Type B pancreatic cell (in vitro differentiated cells): ENCODE results near the gene TAF5. TPM values are rescaled to one million over a fixed set of nuclear protein-coding genes. Genes with fewer than 3 reads are reported as not detected.

ENCODE experiments used
- DNase-seq: peaks from one replicate; pipeline ENCODE4 v3.0.0; 2021; ENCODE audit warnings: mixed read lengths; ENCODE audit not compliant: unreplicated experiment; ENCODE audit errors: extremely low spot score
- H3K27ac Mint-ChIP-seq: 2 replicates; pipeline ENCODE4 v1.8.0; 2021; ENCODE audit warnings: mild to moderate bottlenecking, mixed read lengths
- H3K27me3 Mint-ChIP-seq: 2 replicates; pipeline ENCODE4 v1.8.0; 2021; ENCODE audit warnings: mixed read lengths
- H3K36me3 Mint-ChIP-seq: 2 replicates; pipeline ENCODE4 v1.8.0; 2021; ENCODE audit warnings: mixed read lengths
- H3K4me1 Mint-ChIP-seq: one replicate; pipeline ENCODE4 v1.8.0; 2021; ENCODE audit warnings: mixed read lengths; ENCODE audit not compliant: unreplicated experiment
- H3K4me3 Mint-ChIP-seq: 2 replicates; pipeline ENCODE4 v1.8.0; 2021; ENCODE audit warnings: mild to moderate bottlenecking, mixed read lengths
- H3K9me3 Mint-ChIP-seq: 2 replicates; pipeline ENCODE4 v1.8.0; 2021; ENCODE audit warnings: mixed read lengths
- total RNA-seq: library from RNA; stranded (reverse); gene quantifications from 2 replicates; pipeline ENCODE4 v1.2.1, GENCODE V29; 2021; ENCODE audit warnings: low replicate concordance
- TF ChIP-seq, protein P1 (sequence below): fragments of 200-600 bp; sonication (generic); conservative IDR thresholded peaks from 2 replicates; pipeline ENCODE4 v1.5.0; 2021; ENCODE audit warnings: antibody characterized with exemption, mild to moderate bottlenecking

TAF5 gene
- total RNA-seq, 1 donor from 2014 or later = 10.0 TPM

- peaks cover 6% of the 10 kb centered on the region for H3K9me3 Mint-ChIP-seq
- H3K4me1 Mint-ChIP-seq = peaks cover 13% of the 10 kb centered on the region
- H3K36me3 Mint-ChIP-seq = peaks cover 6% of the 10 kb centered on the region
- H3K4me3 Mint-ChIP-seq = peak overlapping the region; percentile 94
- peak overlapping the region; percentile 89 for H3K27ac Mint-ChIP-seq
- DNase-seq = peak; percentile 4
- H3K27me3 Mint-ChIP-seq = no peaks in the 10 kb centered on the region
- TF ChIP-seq, protein P1, sequence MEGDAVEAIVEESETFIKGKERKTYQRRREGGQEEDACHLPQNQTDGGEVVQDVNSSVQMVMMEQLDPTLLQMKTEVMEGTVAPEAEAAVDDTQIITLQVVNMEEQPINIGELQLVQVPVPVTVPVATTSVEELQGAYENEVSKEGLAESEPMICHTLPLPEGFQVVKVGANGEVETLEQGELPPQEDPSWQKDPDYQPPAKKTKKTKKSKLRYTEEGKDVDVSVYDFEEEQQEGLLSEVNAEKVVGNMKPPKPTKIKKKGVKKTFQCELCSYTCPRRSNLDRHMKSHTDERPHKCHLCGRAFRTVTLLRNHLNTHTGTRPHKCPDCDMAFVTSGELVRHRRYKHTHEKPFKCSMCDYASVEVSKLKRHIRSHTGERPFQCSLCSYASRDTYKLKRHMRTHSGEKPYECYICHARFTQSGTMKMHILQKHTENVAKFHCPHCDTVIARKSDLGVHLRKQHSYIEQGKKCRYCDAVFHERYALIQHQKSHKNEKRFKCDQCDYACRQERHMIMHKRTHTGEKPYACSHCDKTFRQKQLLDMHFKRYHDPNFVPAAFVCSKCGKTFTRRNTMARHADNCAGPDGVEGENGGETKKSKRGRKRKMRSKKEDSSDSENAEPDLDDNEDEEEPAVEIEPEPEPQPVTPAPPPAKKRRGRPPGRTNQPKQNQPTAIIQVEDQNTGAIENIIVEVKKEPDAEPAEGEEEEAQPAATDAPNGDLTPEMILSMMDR = no peak
Observed at GRCh38 chr10:103367379-103367781, 396 bp upstream of the TAF5 start.

GRCh38 chr10:103373544-103373943, 5.8 kb downstream of the TAF5 start:
- H3K9me3 Mint-ChIP-seq = no peaks in the 10 kb centered on the region
- H3K27me3 Mint-ChIP-seq = no peaks in the 10 kb centered on the region
- DNase-seq = no peak
- TF ChIP-seq, protein P1 = no peak
- peaks cover 6% of the 10 kb centered on the region for H3K4me1 Mint-ChIP-seq
- peaks cover 9% of the 10 kb centered on the region for H3K36me3 Mint-ChIP-seq
- no peak overlapping the region for H3K4me3 Mint-ChIP-seq
- H3K27ac Mint-ChIP-seq = no peak overlapping the region

GRCh38 chr10:103374263-103374662, 6.5 kb downstream of the TAF5 start:
- no peaks in the 10 kb centered on the region for H3K9me3 Mint-ChIP-seq
- peaks cover 9% of the 10 kb centered on the region for H3K36me3 Mint-ChIP-seq

GRCh38 chr10:103382769-103383168, 15.0 kb downstream of the TAF5 start:
- TF ChIP-seq, protein P1 = no peak
- Mint-ChIP-seq H3K27ac (no peak overlapping the region), H3K4me1 (no peaks in the 10 kb centered on the region), H3K36me3 (peaks cover 7% of the 10 kb centered on the region), H3K4me3 (no peak overlapping the region), H3K9me3 (no peaks in the 10 kb centered on the region), H3K27me3 (no peaks in the 10 kb centered on the region)
- no peak for DNase-seq

More at GRCh38 chr10:103374263-103374662, 6.5 kb downstream of the TAF5 start:
- TF ChIP-seq, protein P1 = no peak
- no peak for DNase-seq
- H3K27ac Mint-ChIP-seq = no peak overlapping the region
- H3K4me3 Mint-ChIP-seq = no peak overlapping the region
- H3K4me1 Mint-ChIP-seq = peaks cover 3% of the 10 kb centered on the region
- no peaks in the 10 kb centered on the region for H3K27me3 Mint-ChIP-seq

DNA sequence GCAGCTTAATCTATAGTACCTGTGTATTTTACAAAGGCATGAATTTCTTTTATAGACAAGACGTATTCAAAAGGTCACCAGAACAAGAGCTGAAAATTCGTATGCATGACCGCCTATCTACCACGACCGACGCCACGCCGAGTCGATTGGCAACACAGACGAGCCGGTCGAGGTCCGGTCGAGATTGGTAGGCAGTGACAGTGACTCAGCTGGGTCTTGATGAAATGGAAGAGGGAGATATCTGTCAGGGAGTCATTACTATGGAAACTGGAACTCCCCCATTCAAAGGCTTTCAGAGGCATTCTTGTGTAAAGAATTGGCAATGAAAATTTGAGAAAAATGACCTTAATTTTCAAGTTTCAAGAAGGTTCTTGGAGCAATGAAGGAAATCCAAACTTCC, 26.4 kb downstream of the TAF5 start:
- Mint-ChIP-seq H3K27ac (no peak overlapping the region), H3K27me3 (no peaks in the 10 kb centered on the region), H3K9me3 (peaks cover 3% of the 10 kb centered on the region), H3K36me3 (peaks cover 14% of the 10 kb centered on the region), H3K4me1 (peaks cover 29% of the 10 kb centered on the region), H3K4me3 (peak overlapping the region; percentile 83)
- DNase-seq = no peak
- TF ChIP-seq, protein P1 = no peak

GRCh38 chr10:103395754-103396066, 27.9 kb downstream of the TAF5 start:
- peaks cover 16% of the 10 kb centered on the region for H3K36me3 Mint-ChIP-seq
- peak overlapping the region; percentile 95 for H3K4me3 Mint-ChIP-seq
- H3K4me1 Mint-ChIP-seq = peaks cover 29% of the 10 kb centered on the region
- peak overlapping the region; percentile 88 for H3K27ac Mint-ChIP-seq
- DNase-seq = no peak
- TF ChIP-seq, protein P1 = no peak
- peaks cover 3% of the 10 kb centered on the region for H3K9me3 Mint-ChIP-seq
- H3K27me3 Mint-ChIP-seq = no peaks in the 10 kb centered on the region
